Astrocyte (in vitro differentiated cells and primary cell): ENCODE measurements around the gene PTGFRN.

Experiments used
- EZH2 ChIP-seq: IDR thresholded peaks from 2 replicates; pipeline ENCODE4 v1.6.1; 2012; ENCODE audit warnings: mild to moderate bottlenecking, low read length, inconsistent platforms; ENCODE audit not compliant: insufficient read depth
- TF ChIP-seq, protein P1 (sequence below): IDR thresholded peaks from 2 replicates; pipeline ENCODE4 v1.5.1; 2011; ENCODE audit warnings: low read depth, mild to moderate bottlenecking, inconsistent platforms, low read length, moderate library complexity; ENCODE audit not compliant: insufficient read depth

DNA sequence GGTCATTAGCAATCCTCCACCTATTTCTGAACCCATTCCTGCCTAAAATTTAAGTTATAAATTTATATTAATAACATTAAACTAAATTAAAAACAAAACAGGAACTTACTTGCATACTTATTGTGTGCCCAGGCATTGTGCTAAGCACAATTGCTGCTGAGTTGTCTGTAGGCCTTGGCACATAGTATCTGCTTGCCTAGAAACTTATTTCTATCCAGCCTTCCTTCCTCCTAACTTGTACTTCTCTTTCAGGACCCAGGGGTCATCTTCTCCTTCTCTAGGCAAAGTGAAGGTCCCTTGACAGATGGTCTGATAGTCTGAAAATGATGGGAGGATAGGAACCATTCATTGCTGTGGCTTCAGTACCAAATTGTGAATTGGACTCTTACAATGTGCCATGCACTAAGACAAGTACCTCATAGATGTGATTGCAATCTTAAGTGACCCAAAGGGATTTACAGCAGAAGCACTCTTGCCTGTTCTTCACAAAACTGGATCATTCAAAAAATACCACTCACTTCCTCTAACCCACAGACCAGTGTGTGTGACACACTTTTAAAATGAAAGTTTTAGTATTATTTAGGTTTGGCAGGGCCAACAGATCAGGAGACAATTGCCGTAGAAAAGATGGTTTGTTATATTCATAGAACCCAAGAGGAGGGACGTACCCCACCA, 81.6 kb downstream of the PTGFRN start:
- TF ChIP-seq EZH2: no peak
- TF ChIP-seq, protein P1, sequence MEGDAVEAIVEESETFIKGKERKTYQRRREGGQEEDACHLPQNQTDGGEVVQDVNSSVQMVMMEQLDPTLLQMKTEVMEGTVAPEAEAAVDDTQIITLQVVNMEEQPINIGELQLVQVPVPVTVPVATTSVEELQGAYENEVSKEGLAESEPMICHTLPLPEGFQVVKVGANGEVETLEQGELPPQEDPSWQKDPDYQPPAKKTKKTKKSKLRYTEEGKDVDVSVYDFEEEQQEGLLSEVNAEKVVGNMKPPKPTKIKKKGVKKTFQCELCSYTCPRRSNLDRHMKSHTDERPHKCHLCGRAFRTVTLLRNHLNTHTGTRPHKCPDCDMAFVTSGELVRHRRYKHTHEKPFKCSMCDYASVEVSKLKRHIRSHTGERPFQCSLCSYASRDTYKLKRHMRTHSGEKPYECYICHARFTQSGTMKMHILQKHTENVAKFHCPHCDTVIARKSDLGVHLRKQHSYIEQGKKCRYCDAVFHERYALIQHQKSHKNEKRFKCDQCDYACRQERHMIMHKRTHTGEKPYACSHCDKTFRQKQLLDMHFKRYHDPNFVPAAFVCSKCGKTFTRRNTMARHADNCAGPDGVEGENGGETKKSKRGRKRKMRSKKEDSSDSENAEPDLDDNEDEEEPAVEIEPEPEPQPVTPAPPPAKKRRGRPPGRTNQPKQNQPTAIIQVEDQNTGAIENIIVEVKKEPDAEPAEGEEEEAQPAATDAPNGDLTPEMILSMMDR: no peak
